Astrocyte (in vitro differentiated cells and primary cell): ENCODE results near the gene PGBD4.

Experiments used
- CTCF ChIP-seq: IDR thresholded peaks from 2 replicates; pipeline ENCODE4 v1.5.1; 2011; ENCODE audit warnings: low read depth, mild to moderate bottlenecking, inconsistent platforms, low read length, moderate library complexity; ENCODE audit not compliant: insufficient read depth
- EZH2 ChIP-seq: IDR thresholded peaks from 2 replicates; pipeline ENCODE4 v1.6.1; 2012; ENCODE audit warnings: mild to moderate bottlenecking, low read length, inconsistent platforms; ENCODE audit not compliant: insufficient read depth

DNA sequence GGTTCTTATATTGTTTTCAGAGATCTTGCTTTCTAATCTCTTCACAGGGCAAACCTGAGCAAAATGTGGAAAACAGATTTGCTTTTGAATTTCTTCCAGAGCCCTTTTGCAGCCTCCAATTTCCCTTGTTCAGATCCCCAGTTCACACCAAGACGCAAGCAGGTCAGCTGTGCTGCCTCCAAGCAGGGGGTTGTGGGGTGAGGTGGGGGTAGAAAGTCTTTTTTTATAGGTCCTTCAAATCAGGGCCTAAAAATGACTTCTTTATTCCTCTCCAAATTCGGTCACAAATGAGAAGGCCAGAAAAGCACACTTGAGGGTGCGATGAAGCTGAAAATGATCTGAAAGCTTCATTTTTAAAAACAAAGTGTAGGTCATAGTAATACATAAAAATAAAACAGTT lies 36.6 kb upstream of the PGBD4 start:
- TF ChIP-seq CTCF (no peak), EZH2 (no peak)
